Measurements from ENCODE around the gene RAB2B. TPM values are rescaled to one million over a fixed set of nuclear protein-coding genes. Genes with fewer than 3 reads are reported as not detected.

RAB2B gene
- total RNA-seq, 1 experiment from 2014 or later: 26.8 TPM

GRCh38 chr14:21426692-21427091, 50.1 kb downstream of the RAB2B start:
- BruUV-seq (replicated peaks): no TSS peak
- no peak overlapping the region for H3K4me3 ChIP-seq (ENCODE audit: low read length)
- no peaks in the 10 kb centered on the region for H3F3A ChIP-seq (ENCODE audit: low read length, unreplicated experiment)
- H3K4me2 ChIP-seq (ENCODE audit: low read length): no peak overlapping the region
- H3K27ac ChIP-seq (ENCODE audit: low read length): no peak overlapping the region
- POLR2A ChIA-PET (ENCODE audit: unreplicated experiment): no interaction called here
- H3K9me3 ChIP-seq (ENCODE audit: low read length): no peaks in the 10 kb centered on the region
- no peaks in the 10 kb centered on the region for H4K20me1 ChIP-seq (ENCODE audit: low read length)
- intact Hi-C loops (cut with micrococcal nuclease): no loop called here
- CTCF ChIA-PET: no interaction called here
- DNase-seq: no peak
- H3K9me2 ChIP-seq (replicated peaks; ENCODE audit: low read length): no peaks in the 10 kb centered on the region
- no peaks in the 10 kb centered on the region for H3K27me3 ChIP-seq (ENCODE audit: low read length)
- H2AFZ ChIP-seq (ENCODE audit: low read length): no peak overlapping the region
- H3K4me1 ChIP-seq (ENCODE audit: insufficient read depth, low read length): no peaks in the 10 kb centered on the region
- peaks cover 76% of the 10 kb centered on the region for H3K36me3 ChIP-seq (ENCODE audit: low read depth, low read length)
- TF ChIP-seq CTCF (conservative IDR thresholded peaks at IDR 0.05; ENCODE audit: low read depth, low read length) (no peak), EZH2 (IDR thresholded peaks at IDR 0.05; ENCODE audit: low read length, unreplicated experiment) (no peak), EZH2phosphoT487 (IDR thresholded peaks at IDR 0.05; ENCODE audit: borderline replicate concordance, low read length) (no peak)
- no peak for ATAC-seq
- H3K79me2 ChIP-seq (ENCODE audit: low read length): peaks cover 19% of the 10 kb centered on the region
- no peak overlapping the region for H3K9ac ChIP-seq (ENCODE audit: low read length)

- no TSS peak for BruUV-seq (replicated peaks)
- Histone ChIP-seq H3K4me3 (ENCODE audit: low read length) (no peak overlapping the region), H3K36me3 (ENCODE audit: low read depth, low read length) (peaks cover 45% of the 10 kb centered on the region), H2AFZ (ENCODE audit: low read length) (no peak overlapping the region), H4K20me1 (ENCODE audit: low read length) (no peaks in the 10 kb centered on the region), H3K27me3 (ENCODE audit: low read length) (no peaks in the 10 kb centered on the region), H3K9me3 (ENCODE audit: low read length) (no peaks in the 10 kb centered on the region), H3K4me2 (ENCODE audit: low read length) (no peak overlapping the region), H3K9ac (ENCODE audit: low read length) (no peak overlapping the region), H3K27ac (ENCODE audit: low read length) (no peak overlapping the region), H3K9me2 (replicated peaks; ENCODE audit: low read length) (no peaks in the 10 kb centered on the region), H3F3A (ENCODE audit: low read length, unreplicated experiment) (no peaks in the 10 kb centered on the region), H3K4me1 (ENCODE audit: insufficient read depth, low read length) (no peaks in the 10 kb centered on the region), H3K79me2 (ENCODE audit: low read length) (no peaks in the 10 kb centered on the region)
- intact Hi-C loops (cut with micrococcal nuclease): no loop called here
- CTCF ChIA-PET: no interaction called here
- TF ChIP-seq EZH2 (IDR thresholded peaks at IDR 0.05; ENCODE audit: low read length, unreplicated experiment) (no peak), CTCF (conservative IDR thresholded peaks at IDR 0.05; ENCODE audit: low read depth, low read length) (no peak), EZH2phosphoT487 (IDR thresholded peaks at IDR 0.05; ENCODE audit: borderline replicate concordance, low read length) (no peak)
- POLR2A ChIA-PET (ENCODE audit: unreplicated experiment): no interaction called here
- ATAC-seq (no peak), DNase-seq (no peak)
Measured at GRCh38 chr14:21419528-21419927, 57.2 kb downstream of the RAB2B start.

- Histone ChIP-seq H3K4me1 (ENCODE audit: insufficient read depth, low read length) (no peaks in the 10 kb centered on the region), H3K79me2 (ENCODE audit: low read length) (no peaks in the 10 kb centered on the region), H2AFZ (ENCODE audit: low read length) (no peak overlapping the region), H3K4me2 (ENCODE audit: low read length) (no peak overlapping the region), H3K4me3 (ENCODE audit: low read length) (no peak overlapping the region), H3K9ac (ENCODE audit: low read length) (no peak overlapping the region), H3K9me2 (replicated peaks; ENCODE audit: low read length) (no peaks in the 10 kb centered on the region), H3K27ac (ENCODE audit: low read length) (no peak overlapping the region), H4K20me1 (ENCODE audit: low read length) (no peaks in the 10 kb centered on the region), H3K27me3 (ENCODE audit: low read length) (no peaks in the 10 kb centered on the region), H3K36me3 (ENCODE audit: low read depth, low read length) (peaks cover 58% of the 10 kb centered on the region), H3F3A (ENCODE audit: low read length, unreplicated experiment) (no peaks in the 10 kb centered on the region), H3K9me3 (ENCODE audit: low read length) (no peaks in the 10 kb centered on the region)
- ChIA-PET CTCF (no interaction called here), POLR2A (ENCODE audit: unreplicated experiment) (no interaction called here)
- DNase-seq (no peak), ATAC-seq (no peak)
- intact Hi-C loops (cut with micrococcal nuclease): no loop called here
- TF ChIP-seq EZH2phosphoT487 (IDR thresholded peaks at IDR 0.05; ENCODE audit: borderline replicate concordance, low read length): no peak
- no peak for TF ChIP-seq EZH2 (IDR thresholded peaks at IDR 0.05; ENCODE audit: low read length, unreplicated experiment)
- TF ChIP-seq CTCF (conservative IDR thresholded peaks at IDR 0.05; ENCODE audit: low read depth, low read length): no peak
- BruUV-seq (replicated peaks): no TSS peak
Measured at GRCh38 chr14:21415329-21415728, 61.4 kb downstream of the RAB2B start.

Data from PC-3 (cell line).